OCI-LY7 (cell line): Measurements from ENCODE around the gene GNAL. TPM values are rescaled to one million over a fixed set of nuclear protein-coding genes. Genes with fewer than 3 reads are reported as not detected.
"Not testable (repeated sequence)": the region's sequence is repeated elsewhere in the genome, so short reads cannot be mapped to it uniquely, and the experiment has no call there.

ENCODE experiments used
- BruUV-seq: library from RNA; stranded (reverse); fragments of 400-500 nt; replicated peaks from 2 replicates; lab custom pipeline; 2021; lab: Mats Ljungman, UMichigan
- CTCF ChIA-PET: fragments of 300-600 bp; sonication (Branson Sonifier 250); formaldehyde crosslinking; loops from one replicate; lab custom pipeline; 2022; ENCODE audit warnings: antibody characterized with exemption; ENCODE audit not compliant: unreplicated experiment; lab: Charles Lee
- POLR2A ChIA-PET: fragments of 300-600 bp; sonication (Branson Sonifier 250); formaldehyde crosslinking; loops from one replicate; lab custom pipeline; 2022; ENCODE audit warnings: antibody characterized with exemption; lab: Charles Lee
- DNase-seq: peaks from one replicate; pipeline ENCODE4 v3.0.0-alpha.2; 2015; ENCODE audit warnings: low spot score
- H2AFZ ChIP-seq: fragments of 200-600 bp; sonication (generic), shearing (Covaris generic); 2 replicates; pipeline ENCODE4 v1.6.1; 2014; ENCODE audit warnings: mild to moderate bottlenecking, antibody characterized with exemption, low read length, moderate library complexity
- H3K27ac ChIP-seq: fragments of 200-600 bp; sonication (generic); 2 replicates; pipeline ENCODE4 v1.5.1; 2014; ENCODE audit warnings: mixed run types, low read depth, mild to moderate bottlenecking, moderate library complexity, low read length, inconsistent platforms; ENCODE audit not compliant: poor library complexity, severe bottlenecking
- H3K36me3 ChIP-seq: fragments of 200-600 bp; sonication (generic); 2 replicates; pipeline ENCODE4 v1.6.1; 2014; ENCODE audit warnings: mild to moderate bottlenecking, antibody characterized with exemption, low read length, moderate library complexity, mixed read lengths; ENCODE audit not compliant: insufficient read depth
- H3K4me1 ChIP-seq: fragments of 200-600 bp; sonication (generic); 2 replicates; pipeline ENCODE4 v1.5.1; 2014; ENCODE audit warnings: mild to moderate bottlenecking, low read length; ENCODE audit not compliant: insufficient read depth, poor library complexity, severe bottlenecking
- H3K4me2 ChIP-seq: fragments of 200-600 bp; sonication (generic); 2 replicates; pipeline ENCODE4 v1.6.1; 2014; ENCODE audit warnings: mild to moderate bottlenecking, low read length
- H3K4me3 ChIP-seq: fragments of 200-600 bp; sonication (generic); 2 replicates; pipeline ENCODE4 v1.5.1; 2014; ENCODE audit warnings: mild to moderate bottlenecking, low read depth, low read length; ENCODE audit not compliant: poor library complexity, severe bottlenecking
- H3K79me2 ChIP-seq: fragments of 200-600 bp; sonication (generic); 2 replicates; pipeline ENCODE4 v1.6.1; 2016; ENCODE audit warnings: low read depth, mild to moderate bottlenecking, low read length, moderate library complexity, mixed read lengths; ENCODE audit not compliant: insufficient read depth
- H3K9me2 ChIP-seq: fragments of 200-600 bp; sonication (generic); 2 replicates; pipeline ENCODE4 v1.6.1; 2016; ENCODE audit warnings: mild to moderate bottlenecking, low read length, mixed read lengths; ENCODE audit not compliant: insufficient read depth
- H3K9me3 ChIP-seq: fragments of 200-600 bp; sonication (generic); 2 replicates; pipeline ENCODE4 v1.6.1; 2014; ENCODE audit warnings: mild to moderate bottlenecking, mixed run types, low read length, mixed read lengths
- H4K20me1 ChIP-seq: fragments of 200-600 bp; sonication (generic); 2 replicates; pipeline ENCODE4 v1.6.1; 2014; ENCODE audit warnings: mild to moderate bottlenecking, antibody characterized with exemption, low read length, moderate library complexity, mixed read lengths; ENCODE audit not compliant: insufficient read depth
- EZH2phosphoT487 ChIP-seq: fragments of 200-600 bp; sonication (generic); IDR thresholded peaks from 2 replicates; pipeline ENCODE4 v1.6.1; 2018; ENCODE audit warnings: low read depth, borderline replicate concordance, mild to moderate bottlenecking, mixed run types, antibody characterized with exemption, low read length, moderate library complexity, mixed read lengths
- intact Hi-C: fragments of 100-400 bp; cut with micrococcal nuclease; formaldehyde crosslinking; loops from one replicate; pipeline ENCODE4 v1.10.0; 2022; ENCODE audit not compliant: unreplicated experiment
- total RNA-seq, 2 experiments: library from RNA; depleted of rRNA in 1 of 2; stranded (reverse); fragments of >200 nt in 1 of 2; shearing (Covaris generic) in 1 of 2; gene quantifications; 2 replicates each; pipeline ENCODE4 v1.2.3, GENCODE V29; 2014 to 2022
- TF ChIP-seq, protein P1 (sequence below): fragments of 200-600 bp; sonication (generic); conservative IDR thresholded peaks from 2 replicates; pipeline ENCODE4 v1.5.1; 2014; ENCODE audit warnings: mild to moderate bottlenecking, antibody characterized with exemption, low read length, moderate library complexity, mixed read lengths

GNAL gene
- total RNA-seq, 2 experiments from 2014 or later: 0.03 to 0.25 TPM

DNA sequence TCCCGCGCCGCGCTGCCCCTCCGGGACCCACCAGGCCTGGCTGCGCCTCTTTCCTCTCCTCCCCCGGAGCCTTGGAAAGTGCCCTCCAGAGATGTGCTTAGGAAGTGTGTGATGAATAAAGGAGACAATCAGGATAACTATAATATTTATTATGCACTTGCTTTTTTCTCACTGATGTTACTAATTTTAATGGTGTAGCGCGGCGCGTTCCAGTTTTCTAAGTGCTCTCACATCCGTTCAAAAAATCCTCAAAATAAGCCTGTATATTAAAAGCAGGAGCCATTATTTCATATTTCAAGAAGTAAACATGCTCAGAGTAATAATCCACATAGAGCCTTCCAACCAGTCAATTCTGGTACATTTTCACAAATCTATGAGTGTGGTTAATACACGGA lies 220.0 kb downstream of the GNAL start:
- BruUV-seq: TSS peak; percentile 91
- TF ChIP-seq, protein P1, sequence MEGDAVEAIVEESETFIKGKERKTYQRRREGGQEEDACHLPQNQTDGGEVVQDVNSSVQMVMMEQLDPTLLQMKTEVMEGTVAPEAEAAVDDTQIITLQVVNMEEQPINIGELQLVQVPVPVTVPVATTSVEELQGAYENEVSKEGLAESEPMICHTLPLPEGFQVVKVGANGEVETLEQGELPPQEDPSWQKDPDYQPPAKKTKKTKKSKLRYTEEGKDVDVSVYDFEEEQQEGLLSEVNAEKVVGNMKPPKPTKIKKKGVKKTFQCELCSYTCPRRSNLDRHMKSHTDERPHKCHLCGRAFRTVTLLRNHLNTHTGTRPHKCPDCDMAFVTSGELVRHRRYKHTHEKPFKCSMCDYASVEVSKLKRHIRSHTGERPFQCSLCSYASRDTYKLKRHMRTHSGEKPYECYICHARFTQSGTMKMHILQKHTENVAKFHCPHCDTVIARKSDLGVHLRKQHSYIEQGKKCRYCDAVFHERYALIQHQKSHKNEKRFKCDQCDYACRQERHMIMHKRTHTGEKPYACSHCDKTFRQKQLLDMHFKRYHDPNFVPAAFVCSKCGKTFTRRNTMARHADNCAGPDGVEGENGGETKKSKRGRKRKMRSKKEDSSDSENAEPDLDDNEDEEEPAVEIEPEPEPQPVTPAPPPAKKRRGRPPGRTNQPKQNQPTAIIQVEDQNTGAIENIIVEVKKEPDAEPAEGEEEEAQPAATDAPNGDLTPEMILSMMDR: no peak
- TF ChIP-seq EZH2phosphoT487: no peak
- peaks cover 2% of the 10 kb centered on the region; the same call in 1 of the 2 replicates for H3K36me3 ChIP-seq
- no peaks in the 10 kb centered on the region for H4K20me1 ChIP-seq
- H3K4me2 ChIP-seq: peak overlapping the region; percentile 82
- no peaks in the 10 kb centered on the region for H3K9me3 ChIP-seq
- CTCF ChIA-PET: no interaction called here
- peak overlapping the region; percentile 78 for H3K4me3 ChIP-seq
- H2AFZ ChIP-seq: peak overlapping the region; percentile 90
- H3K9me2 ChIP-seq: no peaks in the 10 kb centered on the region
- intact Hi-C loops: loop anchor here (2.0 kb wide), 1 partner anchor 26 kb away; no protein-coding TSS in a partner anchor
- H3K27ac ChIP-seq: peak overlapping the region; percentile 80
- POLR2A ChIA-PET: interaction anchor here (0.6 to 1.2 kb wide), 3 partner anchors 23 to 398 kb away, joined by 3 to 6 read pairs (median 3); no protein-coding TSS in a partner anchor
- no peak for DNase-seq
- H3K4me1 ChIP-seq: peaks cover 16% of the 10 kb centered on the region
- H3K79me2 ChIP-seq: peaks cover 12% of the 10 kb centered on the region; the same call in 1 of the 2 replicates

GRCh38 chr18:11909591-11910026 lies 220.5 kb downstream of the GNAL start:
- H3K36me3 ChIP-seq: peaks cover 2% of the 10 kb centered on the region; the same call in 1 of the 2 replicates
- H3K9me3 ChIP-seq: no peaks in the 10 kb centered on the region
- intact Hi-C loops: loop anchor here (2.0 kb wide), 1 partner anchor 27 kb away; no protein-coding TSS in a partner anchor
- H3K9me2 ChIP-seq: no peaks in the 10 kb centered on the region
- H3K4me1 ChIP-seq: peaks cover 16% of the 10 kb centered on the region
- ChIA-PET CTCF (no interaction called here), POLR2A (interaction anchor here (0.6 to 1.2 kb wide), 4 partner anchors 12 to 791 kb away, joined by 3 to 5 read pairs (median 4); no protein-coding TSS in a partner anchor)
- peak overlapping the region; percentile 82 for H3K4me2 ChIP-seq
- H4K20me1 ChIP-seq: no peaks in the 10 kb centered on the region
- H2AFZ ChIP-seq: peak overlapping the region; percentile 90; the same call in 1 of the 2 replicates
- peak overlapping the region; percentile 80 for H3K27ac ChIP-seq
- no peak overlapping the region for H3K4me3 ChIP-seq
- no TSS peak for BruUV-seq
- TF ChIP-seq EZH2phosphoT487: no peak
- TF ChIP-seq, protein P1: no peak
- no peak for DNase-seq
- H3K79me2 ChIP-seq: peaks cover 12% of the 10 kb centered on the region; the same call in 1 of the 2 replicates

DNA sequence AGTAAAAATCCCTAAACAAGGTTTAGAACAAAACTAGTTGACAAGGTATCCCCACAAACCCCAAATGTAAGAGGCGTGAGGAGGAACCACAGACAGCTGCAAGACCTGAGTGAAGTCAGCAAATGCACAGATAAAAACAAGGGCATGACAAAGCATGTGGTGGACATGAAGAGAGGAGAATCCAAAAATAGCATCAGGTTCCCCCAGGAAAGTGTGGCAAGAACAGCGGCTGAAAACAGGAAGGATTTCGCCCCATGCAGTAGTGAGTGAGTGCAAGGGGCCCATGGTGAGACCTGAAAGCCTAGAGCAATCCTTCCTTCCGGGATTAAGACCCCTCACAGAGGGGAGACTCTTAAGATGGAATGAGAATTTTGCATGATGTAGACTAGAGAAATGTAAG lies 227.8 kb downstream of the GNAL start:
- POLR2A ChIA-PET: not testable (repeated sequence)

DNA sequence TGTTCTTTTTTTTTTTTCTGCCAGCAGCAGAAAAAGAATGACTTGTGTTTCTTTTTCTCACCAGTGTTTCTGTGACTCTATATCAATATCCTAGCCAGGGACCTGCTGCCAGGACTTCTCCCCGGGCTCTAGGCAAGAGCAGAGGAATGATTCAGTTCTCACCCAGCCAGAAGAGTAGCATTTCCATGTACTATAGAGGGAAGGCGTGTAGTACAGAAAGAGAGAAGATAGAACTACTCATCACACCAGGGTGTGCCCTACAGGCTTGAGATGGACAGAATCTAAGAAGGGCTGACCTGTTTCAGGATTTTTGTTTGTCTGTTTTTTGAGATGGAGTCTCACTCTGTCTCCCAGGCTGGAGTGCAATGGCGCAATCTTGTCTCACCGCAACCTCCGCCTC lies 230.5 kb downstream of the GNAL start:
- H3K9me2 ChIP-seq, H4K20me1 ChIP-seq, H2AFZ ChIP-seq, H3K36me3 ChIP-seq, CTCF ChIA-PET, H3K79me2 ChIP-seq, H3K9me3 ChIP-seq, POLR2A ChIA-PET, intact Hi-C loops, H3K4me3 ChIP-seq, H3K4me2 ChIP-seq, H3K4me1 ChIP-seq, H3K27ac ChIP-seq, BruUV-seq, DNase-seq: not testable (repeated sequence)

More for the DNA sequence above, 227.8 kb downstream of the GNAL start:
- DNase-seq, CTCF ChIA-PET, H3K36me3 ChIP-seq, H2AFZ ChIP-seq, H3K27ac ChIP-seq, H3K79me2 ChIP-seq, BruUV-seq, H4K20me1 ChIP-seq, H3K4me1 ChIP-seq, H3K9me2 ChIP-seq, intact Hi-C loops, H3K4me2 ChIP-seq, H3K9me3 ChIP-seq, H3K4me3 ChIP-seq: not testable (repeated sequence)
